Naive thymus-derived CD4-positive, alpha-beta T cell (primary cell): ENCODE results near the gene PRDM2. TPM values are rescaled to one million over a fixed set of nuclear protein-coding genes. Genes with fewer than 3 reads are reported as not detected.

ENCODE experiments used
- ATAC-seq: fragments of 150-1000 bp; cut with Tn5 transposase; 2 replicates; pipeline ENCODE4 v1.10.0; 2021; ENCODE audit warnings: mild to moderate bottlenecking, moderate library complexity
- CTCF ChIA-PET: fragments of 350-600 bp; sonication (Branson Sonifier 250); formaldehyde crosslinking; loops from one replicate; lab custom pipeline; 2021; ENCODE audit warnings: antibody characterized with exemption; lab: Charles Lee
- POLR2A ChIA-PET: fragments of 350-600 bp; sonication (Branson Sonifier 250); formaldehyde crosslinking; loops from one replicate; lab custom pipeline; 2021; ENCODE audit warnings: antibody characterized with exemption, inconsistent platforms; lab: Charles Lee
- DNase-seq, 9 donors: peaks; one replicate each; pipeline versions ENCODE4 v3.0.0 to v3.0.0-alpha.2; 2020 to 2022; ENCODE audit warnings: mixed read lengths in 1 of 9
- H3K27ac ChIP-seq: one replicate; pipeline ENCODE4 v1.7.0; 2013; ENCODE audit warnings: mild to moderate bottlenecking, low read depth, low read length, moderate library complexity
- H3K27me3 ChIP-seq, 2 donors: one replicate each; pipeline ENCODE4 v1.7.0; 2013; ENCODE audit warnings: low read length in 2 of 2, mild to moderate bottlenecking in 2 of 2, moderate library complexity in 2 of 2; ENCODE audit not compliant: control insufficient read depth in 2 of 2, insufficient read depth in 2 of 2
- H3K36me3 ChIP-seq, 3 experiments: 1 replicate in 2 of 3; 2 replicates in 1 of 3; pipeline ENCODE4 v1.7.0; 2013; ENCODE audit warnings: low read length in 3 of 3, mild to moderate bottlenecking in 3 of 3, moderate library complexity in 1 of 3; ENCODE audit not compliant: insufficient read depth in 3 of 3, control insufficient read depth in 2 of 3
- H3K4me1 ChIP-seq, 2 donors: one replicate each; pipeline ENCODE4 v1.7.0; 2013; ENCODE audit warnings: low read length in 2 of 2, mild to moderate bottlenecking in 2 of 2, moderate library complexity in 1 of 2; ENCODE audit not compliant: control insufficient read depth in 2 of 2, insufficient read depth in 2 of 2
- H3K4me3 ChIP-seq: 2 replicates; pipeline ENCODE4 v1.7.0; 2013; ENCODE audit warnings: mild to moderate bottlenecking, low read length
- H3K9me3 ChIP-seq, 3 experiments: 1 replicate in 2 of 3; 2 replicates in 1 of 3; pipeline ENCODE4 v1.7.0; 2013; ENCODE audit warnings: low read length in 3 of 3; ENCODE audit not compliant: control insufficient read depth in 2 of 3
- H3K27ac Mint-ChIP-seq, 9 donors: one replicate each; pipeline ENCODE4 v1.8.0; 2020 to 2022; ENCODE audit warnings: mixed read lengths in 9 of 9, mild to moderate bottlenecking in 8 of 9, moderate library complexity in 5 of 9, inconsistent platforms in 2 of 9
- H3K27me3 Mint-ChIP-seq, 5 donors: one replicate each; pipeline ENCODE4 v1.8.0; 2021 to 2022; ENCODE audit warnings: mixed read lengths in 5 of 5, mild to moderate bottlenecking in 1 of 5
- H3K36me3 Mint-ChIP-seq, 5 donors: one replicate each; pipeline ENCODE4 v1.8.0; 2020 to 2022; ENCODE audit warnings: mixed read lengths in 5 of 5, mild to moderate bottlenecking in 3 of 5, inconsistent platforms in 1 of 5
- H3K4me1 Mint-ChIP-seq, 7 donors: one replicate each; pipeline ENCODE4 v1.8.0; 2020 to 2022; ENCODE audit warnings: mixed read lengths in 7 of 7, mild to moderate bottlenecking in 3 of 7, inconsistent platforms in 1 of 7
- H3K4me3 Mint-ChIP-seq, 10 donors: one replicate each; pipeline ENCODE4 v1.8.0; 2020 to 2022; ENCODE audit warnings: mild to moderate bottlenecking in 10 of 10, mixed read lengths in 10 of 10, moderate library complexity in 6 of 10, inconsistent platforms in 2 of 10
- H3K9me3 Mint-ChIP-seq, 11 donors: one replicate each; pipeline ENCODE4 v1.8.0; 2020 to 2022; ENCODE audit warnings: mixed read lengths in 11 of 11, mild to moderate bottlenecking in 4 of 11, inconsistent platforms in 1 of 11, moderate library complexity in 1 of 11
- intact Hi-C, 2 donors: fragments of 100-400 bp; cut with micrococcal nuclease; formaldehyde crosslinking; loops; one replicate each; pipeline ENCODE4 v1.15.1; 2023
- polyA plus RNA-seq, 2 donors: library from polyadenylated mRNA; unstranded; fragments of 300-500 nt; fragmentation: Illumina TruSeq; gene quantifications; one replicate each; pipeline ENCODE4 v1.2.3, GENCODE V29; 2021
- total RNA-seq, 6 experiments: library from RNA in 5 of 6; stranded (reverse) in 5 of 6; gene quantifications; 1 replicate in 5 of 6; 2 replicates in 1 of 6; pipeline ENCODE4 v1.2.3 and lab custom pipeline; 2021 to 2026

The PRDM2 gene
- total and polyA plus RNA-seq, 7 experiments from 2014 or later, result 16.3 to 142 (median 114) TPM

GRCh38 chr1:13865851-13866250 lies 165.9 kb downstream of the PRDM2 start:
- POLR2A ChIA-PET, result no interaction called here
- H3K4me3 Mint-ChIP-seq, result no peak overlapping the region
- DNase-seq (no peak), ATAC-seq (no peak)
- H3K9me3 Mint-ChIP-seq, result peaks cover 0 to 3% (median 0%) of the 10 kb centered on the region in 11 donors
- H3K4me1 Mint-ChIP-seq, result peaks cover 0 to 2% (median 0%) of the 10 kb centered on the region in 7 donors
- H3K9me3 ChIP-seq, result no peaks in the 10 kb centered on the region
- intact Hi-C loops, result no loop called here
- H3K27me3 Mint-ChIP-seq, result peaks cover 2 to 12% (median 11%) of the 10 kb centered on the region in 5 donors
- no peaks in the 10 kb centered on the region for H3K27me3 ChIP-seq
- no peak overlapping the region for H3K27ac ChIP-seq
- H3K36me3 ChIP-seq, result no peaks in the 10 kb centered on the region
- no peak overlapping the region for H3K4me3 ChIP-seq
- H3K4me1 ChIP-seq, result no peaks in the 10 kb centered on the region
- CTCF ChIA-PET, result no interaction called here
- no peak overlapping the region for H3K27ac Mint-ChIP-seq
- no peaks in the 10 kb centered on the region for H3K36me3 Mint-ChIP-seq

- intact Hi-C loops, result no loop called here
- no peak for DNase-seq
- peaks cover 0 to 2% (median 0%) of the 10 kb centered on the region in 5 donors for H3K36me3 Mint-ChIP-seq
- H3K27me3 Mint-ChIP-seq, result peaks cover 0 to 19% (median 14%) of the 10 kb centered on the region in 5 donors
- H3K4me3 Mint-ChIP-seq, result no peak overlapping the region
- H3K27ac ChIP-seq, result no peak overlapping the region
- no peaks in the 10 kb centered on the region for H3K4me1 ChIP-seq
- no peaks in the 10 kb centered on the region for H3K36me3 ChIP-seq
- ChIA-PET CTCF (no interaction called here), POLR2A (no interaction called here)
- no peaks in the 10 kb centered on the region for H3K27me3 ChIP-seq
- H3K4me3 ChIP-seq, result no peak overlapping the region
- no peaks in the 10 kb centered on the region for H3K9me3 ChIP-seq
- H3K27ac Mint-ChIP-seq, result no peak overlapping the region
- no peak for ATAC-seq
- H3K9me3 Mint-ChIP-seq, result peaks cover 0 to 3% (median 0%) of the 10 kb centered on the region in 11 donors
- H3K4me1 Mint-ChIP-seq, result no peaks in the 10 kb centered on the region
Measured at GRCh38 chr1:13867603-13868002, 167.6 kb downstream of the PRDM2 start.

- ATAC-seq (no peak), DNase-seq (no peak)
- H3K36me3 Mint-ChIP-seq, result peaks cover 0 to 4% (median 0%) of the 10 kb centered on the region in 5 donors
- Histone ChIP-seq H3K36me3 (no peaks in the 10 kb centered on the region), H3K27me3 (no peaks in the 10 kb centered on the region), H3K4me1 (no peaks in the 10 kb centered on the region), H3K27ac (no peak overlapping the region), H3K4me3 (no peak overlapping the region), H3K9me3 (no peaks in the 10 kb centered on the region)
- no peak overlapping the region for H3K27ac Mint-ChIP-seq
- H3K4me1 Mint-ChIP-seq, result no peaks in the 10 kb centered on the region
- POLR2A ChIA-PET, result no interaction called here
- peaks cover 0 to 18% (median 12%) of the 10 kb centered on the region in 5 donors for H3K27me3 Mint-ChIP-seq
- CTCF ChIA-PET, result no interaction called here
- H3K9me3 Mint-ChIP-seq, result peaks cover 0 to 3% (median 0%) of the 10 kb centered on the region in 11 donors
- H3K4me3 Mint-ChIP-seq, result no peak overlapping the region
- intact Hi-C loops, result no loop called here
Measured at GRCh38 chr1:13869172-13869797, 169.3 kb downstream of the PRDM2 start.

GRCh38 chr1:13871413-13871812 lies 171.4 kb downstream of the PRDM2 start:
- intact Hi-C loops, result no loop called here
- no peaks in the 10 kb centered on the region for H3K4me1 Mint-ChIP-seq
- H3K27me3 Mint-ChIP-seq, result peaks cover 0 to 20% (median 11%) of the 10 kb centered on the region in 5 donors
- no peak overlapping the region for H3K27ac Mint-ChIP-seq
- peaks cover 0 to 3% (median 0%) of the 10 kb centered on the region in 11 donors for H3K9me3 Mint-ChIP-seq
- peaks cover 0 to 4% (median 0%) of the 10 kb centered on the region in 5 donors for H3K36me3 Mint-ChIP-seq
- ChIA-PET CTCF (no interaction called here), POLR2A (no interaction called here)
- Histone ChIP-seq H3K9me3 (no peaks in the 10 kb centered on the region), H3K4me1 (no peaks in the 10 kb centered on the region), H3K27ac (no peak overlapping the region), H3K36me3 (no peaks in the 10 kb centered on the region), H3K27me3 (no peaks in the 10 kb centered on the region), H3K4me3 (no peak overlapping the region)
- no peak overlapping the region for H3K4me3 Mint-ChIP-seq
- DNase-seq, result no peak
- no peak for ATAC-seq

GRCh38 chr1:13871886-13872285 lies 171.9 kb downstream of the PRDM2 start:
- H3K36me3 ChIP-seq, result no peaks in the 10 kb centered on the region
- H3K4me1 Mint-ChIP-seq, result no peaks in the 10 kb centered on the region
- no peaks in the 10 kb centered on the region for H3K9me3 ChIP-seq
- no peak overlapping the region for H3K27ac ChIP-seq
- H3K9me3 Mint-ChIP-seq, result peaks cover 0 to 3% (median 0%) of the 10 kb centered on the region in 11 donors
- POLR2A ChIA-PET, result no interaction called here
- H3K4me3 ChIP-seq, result no peak overlapping the region
- H3K27me3 Mint-ChIP-seq, result peaks cover 0 to 20% (median 12%) of the 10 kb centered on the region in 5 donors
- CTCF ChIA-PET, result no interaction called here
- H3K4me3 Mint-ChIP-seq, result no peak overlapping the region
- no peaks in the 10 kb centered on the region for H3K4me1 ChIP-seq
- H3K36me3 Mint-ChIP-seq, result peaks cover 0 to 4% (median 0%) of the 10 kb centered on the region in 5 donors
- ATAC-seq (no peak), DNase-seq (no peak)
- H3K27me3 ChIP-seq, result no peaks in the 10 kb centered on the region
- H3K27ac Mint-ChIP-seq, result no peak overlapping the region
- intact Hi-C loops, result no loop called here

GRCh38 chr1:13873032-13873431 lies 173.0 kb downstream of the PRDM2 start:
- H3K27ac ChIP-seq, result no peak overlapping the region
- Mint-ChIP-seq H3K36me3 (peaks cover 0 to 4% (median 0%) of the 10 kb centered on the region in 5 donors), H3K27ac (no peak overlapping the region), H3K27me3 (peaks cover 0 to 25% (median 14%) of the 10 kb centered on the region in 5 donors), H3K4me3 (no peak overlapping the region), H3K9me3 (peaks cover 0 to 3% (median 0%) of the 10 kb centered on the region in 11 donors), H3K4me1 (no peaks in the 10 kb centered on the region)
- CTCF ChIA-PET, result no interaction called here
- H3K4me3 ChIP-seq, result no peak overlapping the region
- ATAC-seq (no peak), DNase-seq (no peak)
- H3K27me3 ChIP-seq, result no peaks in the 10 kb centered on the region
- no peaks in the 10 kb centered on the region for H3K4me1 ChIP-seq
- no peaks in the 10 kb centered on the region for H3K36me3 ChIP-seq
- intact Hi-C loops, result no loop called here
- POLR2A ChIA-PET, result no interaction called here
- no peaks in the 10 kb centered on the region for H3K9me3 ChIP-seq
